A549 (cell line): ENCODE results near the gene TMEM151A.

ENCODE experiments used
- CHD2 ChIP-seq: fragments of 150-350 bp; IDR thresholded peaks from 2 replicates; pipeline ENCODE4 v1.6.1; 2014; ENCODE audit warnings: low read length; ENCODE audit not compliant: partially characterized antibody
- POLR2A ChIP-seq: IDR thresholded peaks from 2 replicates; pipeline ENCODE4 v1.6.1; 2012; ENCODE audit warnings: mild to moderate bottlenecking, low read length
- POLR2AphosphoS2 ChIP-seq: conservative IDR thresholded peaks from 2 replicates; pipeline ENCODE4 v1.6.1; 2012; ENCODE audit warnings: low read length, improper control_type of control experiment, inconsistent platforms
- RAD21 ChIP-seq, 2 experiments: fragments of >200 bp in 1 of 2; sonication (Bioruptor Twin) in 1 of 2; formaldehyde crosslinking in 1 of 2; IDR thresholded peaks in 1 of 2; conservative IDR thresholded peaks in 1 of 2; 2 replicates in 1 of 2; 3 replicates in 1 of 2; pipeline ENCODE4 v1.6.1; 2012 to 2018; ENCODE audit warnings: inconsistent platforms in 1 of 2
- RFX5 ChIP-seq: fragments of 450-650 bp; IDR thresholded peaks from 2 replicates; pipeline ENCODE4 v1.7.1; 2014; ENCODE audit warnings: antibody characterized with exemption, mild to moderate bottlenecking, moderate library complexity
- RNF2 ChIP-seq: fragments of 200-600 bp; sonication (generic); IDR thresholded peaks from 2 replicates; pipeline ENCODE4 v1.6.1; 2016; ENCODE audit warnings: low read depth, mild to moderate bottlenecking, antibody characterized with exemption, moderate library complexity, borderline replicate concordance
- TF ChIP-seq, protein P1 (sequence below): fragments of >200 bp; sonication (Bioruptor Twin); formaldehyde crosslinking; IDR thresholded peaks from 3 replicates; pipeline ENCODE4 v1.5.1; 2016

DNA sequence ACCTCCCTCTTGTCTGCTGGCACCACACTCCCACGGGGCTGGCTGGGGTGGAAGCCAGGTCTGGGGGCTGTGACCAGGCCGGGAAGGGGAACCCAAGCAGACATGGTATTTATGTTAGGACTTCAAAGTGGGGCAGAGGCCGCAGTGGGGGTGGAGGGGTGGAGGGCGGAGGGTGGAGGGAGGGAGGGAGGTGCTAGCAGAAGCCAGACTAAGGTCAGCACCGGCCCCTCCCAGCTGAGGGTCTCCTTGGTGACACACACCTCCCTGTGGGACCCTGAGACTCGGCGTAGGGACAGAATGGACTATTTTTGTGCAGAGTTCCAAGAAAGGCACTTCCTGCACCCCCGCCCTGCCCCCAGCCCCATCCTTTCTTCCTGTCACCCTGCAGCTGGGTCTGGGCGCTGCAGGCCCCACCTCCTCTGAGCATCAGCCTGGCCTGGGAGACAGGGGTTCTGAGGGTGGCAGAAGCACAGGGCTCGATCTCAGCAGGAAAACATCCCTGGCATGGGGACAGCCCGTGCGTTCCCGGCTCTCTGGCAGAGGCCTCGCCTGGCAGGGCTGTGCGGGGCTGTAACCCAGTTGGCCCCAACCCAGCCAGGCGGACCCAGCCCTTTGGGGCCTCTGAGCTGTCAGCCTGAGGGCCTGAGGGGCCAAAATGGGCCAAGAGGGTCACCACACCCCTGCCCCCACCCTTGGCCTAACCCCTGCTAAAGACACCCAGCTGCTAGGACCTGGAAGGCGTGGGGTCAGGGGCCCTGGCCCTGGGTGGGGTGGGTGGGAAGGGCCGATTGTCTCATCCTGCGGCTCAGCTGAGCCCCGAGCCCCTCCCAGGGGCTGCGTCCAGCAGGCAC is 34.8 kb downstream of the TMEM151A start:
- TF ChIP-seq RAD21 (conservative IDR thresholded peaks at IDR 0.05 in 1 of 2, IDR thresholded peaks at IDR 0.05 in 1 of 2) = no peak
- TF ChIP-seq, protein P1, sequence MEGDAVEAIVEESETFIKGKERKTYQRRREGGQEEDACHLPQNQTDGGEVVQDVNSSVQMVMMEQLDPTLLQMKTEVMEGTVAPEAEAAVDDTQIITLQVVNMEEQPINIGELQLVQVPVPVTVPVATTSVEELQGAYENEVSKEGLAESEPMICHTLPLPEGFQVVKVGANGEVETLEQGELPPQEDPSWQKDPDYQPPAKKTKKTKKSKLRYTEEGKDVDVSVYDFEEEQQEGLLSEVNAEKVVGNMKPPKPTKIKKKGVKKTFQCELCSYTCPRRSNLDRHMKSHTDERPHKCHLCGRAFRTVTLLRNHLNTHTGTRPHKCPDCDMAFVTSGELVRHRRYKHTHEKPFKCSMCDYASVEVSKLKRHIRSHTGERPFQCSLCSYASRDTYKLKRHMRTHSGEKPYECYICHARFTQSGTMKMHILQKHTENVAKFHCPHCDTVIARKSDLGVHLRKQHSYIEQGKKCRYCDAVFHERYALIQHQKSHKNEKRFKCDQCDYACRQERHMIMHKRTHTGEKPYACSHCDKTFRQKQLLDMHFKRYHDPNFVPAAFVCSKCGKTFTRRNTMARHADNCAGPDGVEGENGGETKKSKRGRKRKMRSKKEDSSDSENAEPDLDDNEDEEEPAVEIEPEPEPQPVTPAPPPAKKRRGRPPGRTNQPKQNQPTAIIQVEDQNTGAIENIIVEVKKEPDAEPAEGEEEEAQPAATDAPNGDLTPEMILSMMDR = no peak
- TF ChIP-seq POLR2A = no peak
- no peak for TF ChIP-seq RFX5
- TF ChIP-seq CHD2 = no peak
- no peak for TF ChIP-seq POLR2AphosphoS2
- TF ChIP-seq RNF2 = no peak
